Raji (cell line): Measurements from ENCODE around the gene FUOM.
A peak's percentile ranks its signal among the peaks of the same experiment; 100 is the strongest.

Source experiments
- POLR2A ChIP-seq: IDR thresholded peaks from 2 replicates; pipeline ENCODE4 v1.6.1; 2011; ENCODE audit warnings: low read depth, low read length, control low read depth; ENCODE audit not compliant: insufficient read depth

Gene FUOM

GRCh38 chr10:133308421-133309099 is 49.3 kb downstream of the FUOM start, which contains the start of the genes TUBGCP2 and ZNF511:
TUBGCP2 (minus strand) TSS chr10:133308872; CDS start chr10:133302941, 5,931 bp downstream.
ZNF511 (plus strand) TSS chr10:133308914; CDS start chr10:133308944, 30 bp downstream.
- TF ChIP-seq POLR2A = peak; percentile 76

- TF ChIP-seq POLR2A = no peak
Measured at GRCh38 chr10:133307776-133308420, 49.9 kb downstream of the FUOM start.

GRCh38 chr10:133306941-133307379 is 50.9 kb downstream of the FUOM start:
- no peak for TF ChIP-seq POLR2A

- TF ChIP-seq POLR2A = no peak
Measured at GRCh38 chr10:133306097-133306476, 51.7 kb downstream of the FUOM start.
